Measurements from ENCODE around the gene MMD.
A peak's percentile ranks its signal among the peaks of the same experiment; 100 is the strongest.
"Not testable (repeated sequence)": the region's sequence is repeated elsewhere in the genome, so short reads cannot be mapped to it uniquely, and the experiment has no call there.

MMD gene

GRCh38 chr17:55423535-55423934 lies 1.9 kb upstream of the MMD start:
- DNase-seq (ENCODE audit: low read depth in 2 of 2) = no peak

GRCh38 chr17:55422828-55423164 lies 1.2 kb upstream of the MMD start:
- not testable (repeated sequence) for DNase-seq (ENCODE audit: low read depth in 2 of 2)

GRCh38 chr17:55420776-55421178 lies 858 bp downstream of the MMD start:
- peak in 1 of 2 donors; percentile 34 for DNase-seq (ENCODE audit: low read depth in 2 of 2)

GRCh38 chr17:55420067-55420775 lies 1.4 kb downstream of the MMD start:
- DNase-seq (ENCODE audit: low read depth in 2 of 2) = no peak

GRCh38 chr17:55418369-55419268 lies 3.0 kb downstream of the MMD start:
- no peak for DNase-seq (ENCODE audit: low read depth in 2 of 2)

GRCh38 chr17:55417411-55418268 lies 4.0 kb downstream of the MMD start:
- no peak for DNase-seq (ENCODE audit: low read depth in 2 of 2)

GRCh38 chr17:55416470-55417052 lies 5.1 kb downstream of the MMD start:
- no peak for DNase-seq (ENCODE audit: low read depth in 2 of 2)

- DNase-seq (ENCODE audit: low read depth in 2 of 2) = no peak
Observed at GRCh38 chr17:55416000-55416399, 5.6 kb downstream of the MMD start.

GRCh38 chr17:55414983-55415382 lies 6.7 kb downstream of the MMD start:
- no peak for DNase-seq (ENCODE audit: low read depth in 2 of 2)

GRCh38 chr17:55413825-55414489 lies 7.7 kb downstream of the MMD start:
- no peak for DNase-seq (ENCODE audit: low read depth in 2 of 2)

- DNase-seq (ENCODE audit: low read depth in 2 of 2) = no peak
Observed at GRCh38 chr17:55411463-55411855, 10.2 kb downstream of the MMD start.

- no peak for DNase-seq (ENCODE audit: low read depth in 2 of 2)
Observed at GRCh38 chr17:55410722-55411462, 10.7 kb downstream of the MMD start.

GRCh38 chr17:55409030-55409800 lies 12.4 kb downstream of the MMD start:
- DNase-seq (ENCODE audit: low read depth in 2 of 2) = no peak

- DNase-seq (ENCODE audit: low read depth in 2 of 2) = no peak
Observed at GRCh38 chr17:55407641-55408566, 13.7 kb downstream of the MMD start.

- DNase-seq (ENCODE audit: low read depth in 2 of 2) = no peak
Observed at GRCh38 chr17:55405600-55405999, 16.0 kb downstream of the MMD start.

GRCh38 chr17:55404197-55404596 lies 17.4 kb downstream of the MMD start:
- not testable (repeated sequence) for DNase-seq (ENCODE audit: low read depth in 2 of 2)

- no peak for DNase-seq (ENCODE audit: low read depth in 2 of 2)
Observed at GRCh38 chr17:55402374-55402773, 19.3 kb downstream of the MMD start.

- DNase-seq (ENCODE audit: low read depth in 2 of 2) = no peak
Observed at GRCh38 chr17:55398689-55399088, 22.9 kb downstream of the MMD start.
